ENCODE results near the gene DHPS.

DHPS gene

DNA sequence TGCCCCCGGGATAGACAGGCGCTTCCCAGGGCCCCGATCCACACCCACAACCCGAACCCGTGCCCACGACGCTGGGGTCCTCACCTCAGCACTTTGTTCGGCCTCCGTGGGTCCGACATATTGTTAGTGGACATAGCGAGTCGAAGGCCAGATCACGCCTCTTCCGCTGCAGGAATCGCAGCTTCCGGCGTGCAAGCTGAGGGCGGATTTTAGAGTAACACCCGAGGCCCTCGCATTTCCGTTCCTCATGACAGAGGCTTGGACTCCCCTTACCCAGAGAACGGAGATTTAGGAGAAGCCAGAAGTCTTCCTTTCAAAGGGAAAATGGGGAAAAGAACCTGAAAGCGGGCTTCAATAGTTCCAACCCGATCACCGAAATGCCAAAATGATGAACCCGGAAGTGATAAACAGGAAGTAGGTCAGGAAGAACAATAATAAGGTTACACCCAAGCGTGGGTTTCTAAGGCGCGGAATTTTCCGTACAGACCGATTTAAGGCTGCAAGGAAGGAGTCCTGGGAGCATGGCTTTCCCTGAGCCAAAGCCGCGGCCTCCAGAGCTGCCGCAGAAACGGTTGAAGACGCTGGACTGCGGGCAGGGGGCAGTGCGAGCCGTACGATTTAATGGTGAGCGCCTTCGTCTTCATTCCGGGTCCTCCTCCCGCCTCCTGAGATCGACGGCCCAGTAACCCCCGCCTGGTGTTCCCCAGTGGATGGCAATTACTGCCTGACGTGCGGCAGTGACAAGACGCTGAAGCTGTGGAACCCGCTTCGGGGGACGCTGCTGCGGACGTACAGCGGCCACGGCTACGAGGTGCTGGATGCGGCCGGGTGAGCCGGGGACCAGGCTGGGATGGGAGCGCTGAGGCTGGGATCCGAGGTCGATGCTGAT is 12.2 kb downstream of the DHPS start:
- TF ChIP-seq, protein P1, sequence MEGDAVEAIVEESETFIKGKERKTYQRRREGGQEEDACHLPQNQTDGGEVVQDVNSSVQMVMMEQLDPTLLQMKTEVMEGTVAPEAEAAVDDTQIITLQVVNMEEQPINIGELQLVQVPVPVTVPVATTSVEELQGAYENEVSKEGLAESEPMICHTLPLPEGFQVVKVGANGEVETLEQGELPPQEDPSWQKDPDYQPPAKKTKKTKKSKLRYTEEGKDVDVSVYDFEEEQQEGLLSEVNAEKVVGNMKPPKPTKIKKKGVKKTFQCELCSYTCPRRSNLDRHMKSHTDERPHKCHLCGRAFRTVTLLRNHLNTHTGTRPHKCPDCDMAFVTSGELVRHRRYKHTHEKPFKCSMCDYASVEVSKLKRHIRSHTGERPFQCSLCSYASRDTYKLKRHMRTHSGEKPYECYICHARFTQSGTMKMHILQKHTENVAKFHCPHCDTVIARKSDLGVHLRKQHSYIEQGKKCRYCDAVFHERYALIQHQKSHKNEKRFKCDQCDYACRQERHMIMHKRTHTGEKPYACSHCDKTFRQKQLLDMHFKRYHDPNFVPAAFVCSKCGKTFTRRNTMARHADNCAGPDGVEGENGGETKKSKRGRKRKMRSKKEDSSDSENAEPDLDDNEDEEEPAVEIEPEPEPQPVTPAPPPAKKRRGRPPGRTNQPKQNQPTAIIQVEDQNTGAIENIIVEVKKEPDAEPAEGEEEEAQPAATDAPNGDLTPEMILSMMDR (conservative IDR thresholded peaks at IDR 0.05) = no peak
- H3K27ac ChIP-seq = peak overlapping the region; percentile 94

DNA sequence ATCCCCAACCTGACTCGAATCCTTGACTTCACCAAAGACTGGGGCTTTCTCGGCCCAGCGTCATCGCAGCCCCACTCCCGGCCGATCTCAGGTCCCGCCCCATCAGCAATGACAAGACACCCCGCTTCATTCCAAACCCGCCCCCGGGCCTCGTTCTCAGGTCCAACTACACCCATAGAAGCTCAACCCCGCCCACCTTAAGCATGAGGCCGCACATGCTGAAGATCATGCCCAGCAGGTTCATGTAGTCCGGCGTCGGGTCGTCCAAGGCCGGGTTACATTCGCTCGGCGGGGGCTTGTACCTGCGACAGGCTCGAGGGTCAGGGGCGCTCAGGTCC is 12.8 kb downstream of the DHPS start:
- TF ChIP-seq, protein P1 (conservative IDR thresholded peaks at IDR 0.05) = no peak
- peak overlapping the region; percentile 94 for H3K27ac ChIP-seq

DNA sequence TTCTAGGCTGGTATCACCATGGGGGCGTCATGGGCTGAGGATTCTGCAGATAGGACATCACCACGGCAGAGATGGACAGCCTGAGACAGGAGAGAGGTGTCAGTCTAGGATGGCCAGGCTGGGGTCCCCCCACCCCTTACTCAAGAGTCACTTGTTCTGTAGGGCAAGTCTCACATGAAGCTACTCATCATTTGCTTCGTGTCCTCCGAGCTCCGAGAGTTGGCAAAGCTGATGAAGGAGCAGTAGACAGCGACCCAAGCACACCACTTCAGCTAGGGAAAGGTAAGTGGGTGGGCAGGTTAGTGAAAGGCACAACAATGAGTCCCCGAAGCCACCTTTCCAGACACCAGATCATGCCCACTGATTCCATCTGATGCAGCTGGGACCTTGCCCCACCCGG is 13.3 kb downstream of the DHPS start:
- peak overlapping the region; percentile 94 for H3K27ac ChIP-seq
- TF ChIP-seq, protein P1 (conservative IDR thresholded peaks at IDR 0.05) = no peak

DNA sequence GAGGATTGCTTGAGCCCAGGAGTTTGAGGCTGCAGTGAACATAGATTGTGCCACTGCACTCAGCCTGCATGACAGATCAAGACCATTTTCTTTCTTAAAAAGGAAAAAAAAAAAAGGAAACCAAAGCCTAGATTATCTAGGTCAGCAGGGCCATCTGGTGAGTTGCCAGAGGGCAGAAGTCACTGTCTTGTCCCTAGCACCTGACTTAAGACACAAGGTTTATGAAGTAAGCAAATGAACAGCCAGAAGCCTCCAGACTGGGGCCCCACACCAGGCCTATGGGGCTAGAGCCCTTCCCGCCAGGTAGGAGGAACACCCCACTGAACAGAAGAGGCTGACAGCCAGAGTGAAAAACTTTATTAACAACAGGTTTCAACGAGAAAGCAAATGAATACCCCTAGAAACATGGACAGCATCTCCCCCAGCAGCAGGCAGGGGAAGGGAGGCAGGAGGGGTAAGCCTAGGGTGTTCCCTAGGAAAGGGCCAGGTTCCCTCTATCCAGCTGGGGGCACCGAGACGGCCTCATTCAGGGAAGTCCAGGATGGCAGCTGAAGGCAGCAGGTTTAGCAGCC is 13.9 kb downstream of the DHPS start:
- H3K27ac ChIP-seq = peak overlapping the region; percentile 94
- TF ChIP-seq, protein P1 (conservative IDR thresholded peaks at IDR 0.05) = no peak

DNA sequence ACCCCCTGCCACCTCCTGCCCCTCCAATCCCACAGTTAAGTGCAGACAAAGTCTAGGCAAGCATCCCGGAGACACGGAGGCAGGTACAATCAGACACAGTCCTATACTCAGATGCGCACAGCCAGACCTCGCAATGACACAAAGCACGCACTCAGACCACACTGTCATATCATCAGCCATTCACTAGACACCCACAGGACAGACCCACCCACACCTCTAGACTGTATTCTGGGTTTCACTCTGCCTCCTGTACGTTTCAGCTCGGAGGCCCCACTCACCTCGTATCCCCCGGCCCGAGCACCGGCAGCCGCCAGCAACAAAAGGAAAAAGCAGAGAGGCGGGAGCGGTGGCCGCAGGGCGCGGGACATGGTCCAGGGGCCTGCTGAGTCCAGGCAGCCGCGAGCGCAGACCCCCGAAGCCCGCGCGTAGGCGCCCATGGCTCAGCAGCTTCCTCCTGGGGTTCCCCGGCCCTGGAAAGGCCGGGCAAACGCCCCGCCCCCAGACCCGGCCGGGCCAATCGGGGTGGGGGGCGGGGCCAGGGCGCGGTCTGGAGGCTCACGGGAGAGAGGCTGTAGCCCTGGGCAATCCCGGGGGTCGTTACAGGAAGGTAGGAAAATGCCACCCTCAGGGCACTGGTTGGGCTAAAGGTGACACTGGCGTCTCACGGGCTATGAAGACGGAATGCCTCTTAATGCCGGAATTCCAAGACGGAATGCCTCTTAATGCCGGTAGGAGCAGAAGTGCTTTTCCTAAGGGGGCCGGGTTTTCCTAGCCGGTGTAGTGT is 15.2 kb downstream of the DHPS start, which contains the start of the genes MAN2B1 and WDR83:
Gene MAN2B1, minus strand, starts transcription at position 478 of the 784 bp plus-strand sequence. Its CDS starts 41 bp downstream, at position 437.
Gene WDR83, plus strand, starts transcription at position 543 of the 784 bp plus-strand sequence. CDS start 2,984 bp downstream, outside the sequence.
- TF ChIP-seq, protein P1 (conservative IDR thresholded peaks at IDR 0.05) = no peak
- peak within 1 kb of the TSS; percentile 72; the same call in 1 of the 2 replicates for H3K27ac ChIP-seq

DNA sequence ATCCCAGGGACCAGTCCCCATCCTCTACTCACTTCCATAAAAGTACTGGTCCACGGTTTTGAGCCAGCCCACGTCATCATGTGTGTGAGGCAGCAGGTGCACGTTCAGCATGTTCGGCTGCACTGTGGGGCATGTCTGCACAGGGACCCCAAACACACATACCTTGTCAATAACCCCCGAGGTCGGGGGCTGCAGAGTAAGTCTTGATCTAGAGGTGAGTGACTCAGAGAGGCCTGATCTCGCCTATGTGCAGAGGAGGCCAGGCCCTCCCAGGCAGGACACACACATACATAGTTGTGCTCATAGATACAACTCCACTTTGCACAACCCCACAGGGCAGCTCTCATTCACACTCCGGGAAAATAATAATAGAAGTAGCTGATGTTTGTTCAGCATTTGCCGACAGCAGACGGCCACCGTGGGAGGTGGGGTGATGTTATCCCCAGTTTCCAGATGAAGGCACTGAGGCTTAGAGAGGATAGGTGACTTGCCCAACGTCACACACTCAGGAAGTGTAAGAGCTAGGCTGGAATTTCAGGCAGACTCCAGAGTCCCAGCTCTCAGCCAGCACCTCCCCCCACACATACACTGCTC is 15.9 kb downstream of the DHPS start:
- TF ChIP-seq, protein P1 (conservative IDR thresholded peaks at IDR 0.05) = no peak
- H3K27ac ChIP-seq = peak overlapping the region; percentile 72; the same call in 1 of the 2 replicates

DNA sequence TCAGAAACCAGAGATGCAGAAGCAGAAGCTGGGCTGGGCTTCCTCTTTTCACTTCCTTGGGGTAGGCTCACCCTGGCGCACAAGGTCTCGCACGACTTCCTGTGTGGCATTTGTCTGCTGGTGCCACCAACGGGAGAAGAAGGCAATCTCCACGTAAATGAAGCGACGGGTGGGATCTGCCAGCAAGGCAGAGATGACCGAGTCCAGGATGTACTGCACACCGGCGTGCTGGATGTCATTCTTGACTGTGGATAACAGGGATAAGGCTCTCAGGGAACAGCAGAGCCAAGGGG is 16.5 kb downstream of the DHPS start:
- no peak overlapping the region for H3K27ac ChIP-seq
- TF ChIP-seq, protein P1 (conservative IDR thresholded peaks at IDR 0.05) = no peak
